Measurements from ENCODE around the gene CDK5R2. TPM values are rescaled to one million over a fixed set of nuclear protein-coding genes. Genes with fewer than 3 reads are reported as not detected.
"Not testable (repeated sequence)": the region's sequence is repeated elsewhere in the genome, so short reads cannot be mapped to it uniquely, and the experiment has no call there.

Gene CDK5R2
- 0.08 TPM for polyA plus RNA-seq (2013, experiment 1 of 2; ENCODE audit: insufficient read length)
- 0.16 TPM for polyA plus RNA-seq (2013, experiment 2 of 2; ENCODE audit: insufficient read length)

GRCh38 chr2:218959141-218959731, at the start of gene CDK5R2:
Gene CDK5R2 (plus strand): TSS chr2:218959666. CDS start chr2:218959821, 155 bp downstream.
- peak; percentile 75 for DNase-seq

DNA sequence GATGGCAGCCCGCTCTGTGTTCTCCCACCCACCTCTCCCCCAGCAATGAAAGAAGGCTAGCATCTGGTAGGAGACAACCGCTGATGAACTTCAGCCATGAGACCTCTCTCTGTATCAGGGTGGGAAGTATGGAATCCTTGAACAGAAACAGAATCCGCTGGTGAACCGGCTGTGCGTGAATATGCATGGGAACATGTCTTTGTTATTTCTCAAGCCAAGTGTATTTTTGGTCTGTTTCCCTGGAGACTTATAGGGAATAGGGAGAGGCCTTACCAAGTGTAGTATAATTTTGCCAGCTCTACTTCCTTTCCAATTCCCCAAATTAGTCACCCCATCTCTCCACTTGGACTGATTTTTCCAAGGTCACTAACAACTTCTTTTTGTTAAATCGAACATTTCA, 48.7 kb upstream of the CDK5R2 start:
- DNase-seq, result no peak

DNA sequence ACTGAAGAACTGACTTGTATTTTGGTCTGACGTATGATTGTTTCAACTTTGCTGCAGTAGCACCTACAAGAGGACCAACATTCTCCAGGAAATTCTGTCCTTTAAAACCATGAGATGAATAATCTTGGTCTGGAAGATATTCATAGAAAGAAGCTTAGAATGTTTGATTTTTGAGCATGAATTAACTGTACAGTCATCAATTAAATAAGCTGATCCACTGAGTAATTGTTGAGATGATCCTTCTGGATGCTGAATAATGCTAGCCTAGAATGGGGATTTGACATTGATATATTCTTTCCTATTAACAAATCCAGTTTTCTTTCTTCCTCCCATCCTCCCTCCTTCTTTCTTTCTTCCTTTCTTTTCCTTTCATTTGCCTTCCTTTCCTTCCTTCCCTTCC, 39.0 kb upstream of the CDK5R2 start:
- no peak for DNase-seq

- no peak for DNase-seq
Measured at GRCh38 chr2:218924757-218925156, 34.7 kb upstream of the CDK5R2 start.

GRCh38 chr2:218925434-218925833, 34.0 kb upstream of the CDK5R2 start:
- DNase-seq, result no peak

DNA sequence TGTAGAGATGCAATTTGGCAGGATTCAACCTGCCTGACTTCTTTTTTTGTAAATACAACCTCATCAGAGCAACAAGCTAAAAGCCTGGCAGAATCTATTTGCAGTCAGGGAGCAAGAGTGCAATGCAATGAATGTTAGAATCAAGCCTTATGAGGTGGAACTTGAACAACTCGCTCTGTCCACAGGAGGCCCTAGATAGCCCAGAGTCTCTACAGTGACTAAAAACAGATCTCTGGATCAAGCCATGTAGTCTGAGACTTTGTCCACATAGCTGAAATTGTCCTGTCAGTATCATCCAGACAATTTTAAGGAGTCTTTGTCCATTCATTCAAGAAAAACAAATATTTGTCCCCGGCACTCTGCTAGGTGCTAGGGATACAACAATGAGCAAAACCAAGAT, 32.0 kb upstream of the CDK5R2 start:
- DNase-seq, result no peak

GRCh38 chr2:218927876-218928275, 31.6 kb upstream of the CDK5R2 start:
- no peak for DNase-seq

GRCh38 chr2:218930488-218930887, 29.0 kb upstream of the CDK5R2 start:
- not testable (repeated sequence) for DNase-seq

DNA sequence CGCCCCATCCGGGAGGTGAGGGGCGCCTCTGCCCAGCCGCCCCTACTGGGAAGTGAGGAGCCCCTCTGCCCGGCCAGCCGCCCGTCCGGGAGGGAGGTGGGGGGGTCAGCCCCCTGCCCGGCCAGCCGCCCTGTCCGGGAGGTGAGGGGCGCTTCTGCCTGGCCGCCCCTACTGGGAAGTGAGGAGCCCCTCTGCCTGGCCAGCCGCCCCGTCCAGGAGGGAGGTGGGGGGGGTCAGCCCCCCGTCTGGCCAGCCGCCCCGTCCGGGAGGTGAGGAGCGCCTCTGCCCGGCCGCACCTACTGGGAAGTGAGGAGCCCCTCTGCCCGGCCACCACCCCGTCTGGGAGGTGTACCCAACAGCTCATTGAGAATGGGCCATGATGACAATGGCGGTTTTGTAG, 27.7 kb upstream of the CDK5R2 start:
- not testable (repeated sequence) for DNase-seq

DNA sequence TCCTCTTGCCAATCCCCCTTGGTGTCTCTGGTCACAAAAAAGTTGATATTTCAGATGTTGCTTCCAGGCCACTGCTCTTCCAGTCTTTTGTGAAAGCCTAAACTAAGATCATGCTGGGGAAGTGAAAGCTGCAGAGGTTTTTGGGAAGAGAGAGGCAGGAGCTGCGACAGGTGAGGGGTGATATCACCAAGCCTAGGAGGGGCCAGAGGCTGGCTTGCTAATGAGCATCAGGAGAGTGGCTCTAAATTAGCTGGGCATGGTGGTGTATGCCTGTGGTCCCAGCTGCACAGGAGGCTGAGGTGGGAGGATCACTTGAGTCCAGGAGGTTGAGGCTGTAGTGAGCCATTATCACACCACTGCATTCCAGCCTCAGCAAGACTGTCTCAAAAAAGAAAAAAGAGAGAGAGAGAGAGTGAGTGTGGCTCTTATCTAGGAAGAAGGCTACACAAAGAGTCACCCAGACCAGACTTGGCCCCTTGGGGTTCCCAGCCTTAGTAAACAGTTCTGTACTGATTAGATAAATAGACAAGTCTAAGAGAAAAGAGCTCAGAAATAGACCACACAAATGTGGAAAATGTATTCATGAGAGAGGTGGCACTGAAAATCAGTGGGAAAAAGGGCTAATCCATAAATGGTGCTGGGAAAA, 14.6 kb upstream of the CDK5R2 start:
- DNase-seq, result no peak

- no peak for DNase-seq
Measured at GRCh38 chr2:218946621-218947020, 12.8 kb upstream of the CDK5R2 start.

- DNase-seq, result no peak
Measured at GRCh38 chr2:218952160-218952559, 7.3 kb upstream of the CDK5R2 start.

DNA sequence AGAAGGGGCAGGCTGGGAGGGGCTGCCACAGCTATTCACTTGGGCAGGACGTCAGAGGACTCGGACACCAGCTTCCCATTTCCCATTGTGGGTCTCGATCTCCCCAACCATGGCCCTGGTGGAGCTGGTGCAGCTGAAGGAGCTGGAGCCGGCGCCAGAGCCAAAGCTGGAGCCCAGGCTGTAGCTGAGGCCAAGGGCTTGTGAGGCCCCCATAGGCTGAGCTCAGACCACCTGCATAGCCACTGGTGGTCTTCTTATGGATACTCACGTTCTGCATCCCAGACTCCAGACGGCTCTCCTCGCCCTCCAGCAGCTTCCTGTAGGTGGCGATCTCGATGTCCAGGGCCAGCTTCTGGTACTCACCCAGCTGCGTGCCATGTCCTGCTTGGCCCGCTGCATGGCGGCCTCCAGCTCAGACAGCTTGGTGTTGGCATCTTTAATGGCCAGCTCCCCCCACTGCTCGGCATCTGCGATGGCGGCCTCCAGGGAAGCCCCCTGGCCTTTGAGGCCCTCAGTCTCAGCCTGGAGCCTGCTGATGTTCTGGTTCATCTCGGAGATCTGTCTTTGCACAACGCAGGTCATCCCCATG, 6.0 kb upstream of the CDK5R2 start:
- no peak for DNase-seq

- no peak for DNase-seq
Measured at GRCh38 chr2:218954541-218955300, 4.7 kb upstream of the CDK5R2 start.

- DNase-seq, result no peak
Measured at GRCh38 chr2:218956039-218956438, 3.4 kb upstream of the CDK5R2 start.

DNA sequence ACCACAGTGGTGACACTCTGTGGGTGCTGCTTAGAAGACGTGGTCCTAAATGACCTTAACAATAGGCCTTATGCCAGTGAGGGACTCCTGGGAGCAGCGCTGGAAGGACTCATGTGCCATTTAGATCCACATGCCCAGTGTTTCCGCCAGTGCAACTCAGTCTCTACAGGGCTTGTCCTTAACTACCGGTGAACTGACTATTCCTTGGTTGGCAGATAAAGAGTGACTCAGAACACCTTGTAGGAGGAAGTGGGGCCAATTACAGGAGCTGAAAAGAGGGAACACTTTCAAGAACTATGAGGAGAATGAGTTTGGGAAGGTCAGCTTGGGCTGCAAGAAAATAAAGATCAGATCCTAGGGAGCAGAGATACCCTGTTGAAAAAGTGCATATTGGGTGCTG, 1.8 kb upstream of the CDK5R2 start:
- no peak for DNase-seq

DNA sequence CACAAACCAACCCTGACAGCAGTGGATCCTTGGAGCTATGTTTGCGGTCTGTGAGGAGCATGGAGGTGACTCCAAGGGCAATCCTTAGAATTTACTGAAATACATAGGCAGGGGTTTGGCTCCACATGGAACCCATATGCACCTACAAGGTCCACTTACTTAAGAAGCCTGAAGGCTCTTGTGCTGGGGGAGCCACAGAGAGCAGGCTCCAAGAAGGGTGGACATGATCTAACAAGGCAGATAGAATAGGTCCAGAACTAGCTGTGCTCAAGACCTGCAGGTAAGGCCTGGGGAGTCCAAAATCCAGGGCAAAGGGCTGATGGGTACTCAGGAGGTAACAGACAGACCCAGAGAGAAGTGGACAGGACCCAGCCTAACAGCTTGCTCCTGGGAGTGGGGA, 1.2 kb upstream of the CDK5R2 start:
- DNase-seq, result no peak

- no peak for DNase-seq
Measured at GRCh38 chr2:218959761-218960308, 369 bp downstream of the CDK5R2 start.

GRCh38 chr2:218960309-218961165, 1.1 kb downstream of the CDK5R2 start:
- DNase-seq, result no peak

- no peak for DNase-seq
Measured at GRCh38 chr2:218961229-218961628, 1.8 kb downstream of the CDK5R2 start.

- no peak for DNase-seq
Measured at GRCh38 chr2:218961651-218962570, 2.4 kb downstream of the CDK5R2 start.
